WTC11 (cell line): ENCODE data around the gene PAPOLA. TPM values are rescaled to one million over a fixed set of nuclear protein-coding genes. Genes with fewer than 3 reads are reported as not detected.

Experiments used
- ATAC-seq: fragments of 200-7000 bp; cut with Tn5 transposase; 2 replicates; pipeline ENCODE4 v1.10.0; 2021; ENCODE audit warnings: mild to moderate bottlenecking, moderate library complexity
- CTCF ChIA-PET: fragments of 300-600 bp; sonication (Branson Sonifier 250); formaldehyde crosslinking; loops from one replicate; lab custom pipeline; 2021; ENCODE audit warnings: antibody characterized with exemption; lab: Charles Lee
- POLR2A ChIA-PET: fragments of 350-600 bp; sonication (Branson Sonifier 250); formaldehyde crosslinking; loops from one replicate; lab custom pipeline; 2021; ENCODE audit warnings: antibody characterized with exemption; lab: Charles Lee
- DNase-seq: peaks from one replicate; pipeline ENCODE4 v3.0.0; 2021; ENCODE audit warnings: low spot score
- H3K27ac Mint-ChIP-seq: 2 replicates; pipeline ENCODE4 v1.8.0; 2021; ENCODE audit warnings: mixed read lengths
- H3K27me3 Mint-ChIP-seq: 2 replicates; pipeline ENCODE4 v1.8.0; 2021; ENCODE audit warnings: low read depth, mild to moderate bottlenecking, moderate library complexity, mixed read lengths
- H3K36me3 Mint-ChIP-seq: 2 replicates; pipeline ENCODE4 v1.8.0; 2021; ENCODE audit warnings: mixed read lengths
- H3K4me1 Mint-ChIP-seq: 2 replicates; pipeline ENCODE4 v1.8.0; 2022; ENCODE audit warnings: mixed read lengths
- H3K4me3 Mint-ChIP-seq: 2 replicates; pipeline ENCODE4 v1.8.0; 2021; ENCODE audit warnings: mild to moderate bottlenecking, moderate library complexity, mixed read lengths
- H3K9me3 Mint-ChIP-seq: 2 replicates; pipeline ENCODE4 v1.8.0; 2021; ENCODE audit warnings: mixed read lengths
- ATF1 ChIP-seq: sonication (generic); formaldehyde crosslinking; IDR thresholded peaks from 2 replicates; pipeline ENCODE4 v1.8.1; 2023; ENCODE audit warnings: mild to moderate bottlenecking, moderate library complexity, missing genetic modification reagents
- CREM ChIP-seq: sonication (generic); formaldehyde crosslinking; IDR thresholded peaks from 2 replicates; pipeline ENCODE4 v1.8.1; 2022; ENCODE audit warnings: mild to moderate bottlenecking, missing genetic modification reagents, moderate library complexity
- FOXK1 ChIP-seq: sonication (generic); formaldehyde crosslinking; IDR thresholded peaks from 2 replicates; pipeline ENCODE4 v1.8.0; 2022; ENCODE audit warnings: mild to moderate bottlenecking, moderate library complexity, missing genetic modification reagents
- GABPB1 ChIP-seq: sonication (generic); formaldehyde crosslinking; IDR thresholded peaks from 2 replicates; pipeline ENCODE4 v1.8.1; 2023; ENCODE audit warnings: mild to moderate bottlenecking, missing genetic modification reagents
- MXD4 ChIP-seq: fragments of 250-450 bp; sonication (Bioruptor Pico); IDR thresholded peaks from 2 replicates; pipeline ENCODE4 v1.8.0; 2021; ENCODE audit warnings: mild to moderate bottlenecking, moderate library complexity, borderline replicate concordance
- MYBL2 ChIP-seq: sonication (generic); formaldehyde crosslinking; IDR thresholded peaks from 2 replicates; pipeline ENCODE4 v1.8.1; 2023; ENCODE audit warnings: mild to moderate bottlenecking, moderate library complexity, missing genetic modification reagents
- NFE2L1 ChIP-seq: sonication (generic); formaldehyde crosslinking; IDR thresholded peaks from 2 replicates; pipeline ENCODE4 v1.8.1; 2023; ENCODE audit warnings: missing genetic modification reagents
- NFYB ChIP-seq: sonication (generic); formaldehyde crosslinking; conservative IDR thresholded peaks from 2 replicates; pipeline ENCODE4 v1.8.0; 2022; ENCODE audit warnings: low read depth, missing genetic modification reagents
- PRRX2 ChIP-seq: fragments of 250-450 bp; sonication (Bioruptor Pico); IDR thresholded peaks from 2 replicates; pipeline ENCODE4 v1.8.0; 2021; ENCODE audit warnings: mild to moderate bottlenecking
- SMAD4 ChIP-seq: sonication (generic); formaldehyde crosslinking; IDR thresholded peaks from 2 replicates; pipeline ENCODE4 v1.8.0; 2022; ENCODE audit warnings: mild to moderate bottlenecking, missing genetic modification reagents
- ZNF423 ChIP-seq: fragments of 250-450 bp; sonication (Bioruptor Pico); IDR thresholded peaks from 2 replicates; pipeline ENCODE4 v2.1.2; 2022; ENCODE audit warnings: mild to moderate bottlenecking, moderate library complexity
- total RNA-seq: library from RNA; stranded (reverse); gene quantifications from 3 replicates; pipeline ENCODE4 v1.2.3, GENCODE V29; 2021
- TF ChIP-seq, protein P1 (sequence below): sonication (generic); formaldehyde crosslinking; IDR thresholded peaks from 2 replicates; pipeline ENCODE4 v1.8.1; 2023; ENCODE audit warnings: mild to moderate bottlenecking, moderate library complexity, missing genetic modification reagents
- TF ChIP-seq, protein P2 (sequence below): sonication (generic); formaldehyde crosslinking; IDR thresholded peaks from 2 replicates; pipeline ENCODE4 v1.8.0; 2022; ENCODE audit warnings: mild to moderate bottlenecking, missing genetic modification reagents
- TF ChIP-seq, protein P3 (sequence below): sonication (generic); formaldehyde crosslinking; IDR thresholded peaks from 2 replicates; pipeline ENCODE4 v1.8.1; 2023; ENCODE audit warnings: mild to moderate bottlenecking, missing genetic modification reagents
- TF ChIP-seq, protein P4 (sequence below): sonication (generic); formaldehyde crosslinking; IDR thresholded peaks from 2 replicates; pipeline ENCODE4 v1.8.0; 2023; ENCODE audit warnings: missing genetic modification reagents
- TF ChIP-seq, protein P5 (sequence below): fragments of 250-450 bp; sonication (Bioruptor Pico); conservative IDR thresholded peaks from 2 replicates; pipeline ENCODE4 v1.9.0; 2021; ENCODE audit warnings: mild to moderate bottlenecking

Gene PAPOLA
- total RNA-seq, 1 experiment from 2014 or later: 210 TPM

DNA sequence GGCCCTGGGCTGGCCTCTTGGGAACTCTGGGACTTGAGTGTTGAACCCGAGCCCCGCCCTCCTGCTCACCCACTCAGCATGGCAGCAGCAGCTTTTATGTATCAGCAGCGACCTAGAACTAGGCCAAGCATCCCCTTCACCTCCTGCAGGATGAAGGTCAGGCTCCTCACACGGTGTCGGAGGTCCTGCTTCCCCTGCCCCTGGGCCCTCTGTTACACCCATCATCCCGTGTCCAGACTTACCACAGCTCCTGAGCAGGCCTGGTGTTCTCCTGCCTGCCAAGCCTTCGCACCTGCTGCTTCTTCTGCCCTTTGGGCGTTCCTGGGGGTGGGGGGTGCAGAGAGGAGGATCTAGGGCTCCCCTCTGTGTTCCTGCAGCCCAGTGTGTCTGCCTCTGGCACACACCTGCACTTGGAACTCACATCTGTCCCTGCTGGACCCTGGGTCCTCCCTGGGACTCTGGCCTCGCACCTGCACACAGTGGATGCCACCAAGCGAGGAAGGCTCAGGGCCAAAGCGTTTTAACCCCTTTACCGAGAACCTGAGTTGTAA is 80.3 kb downstream of the PAPOLA start:
- ChIA-PET CTCF (interaction anchor here (0.8 to 6.5 kb wide), 4 partner anchors 83 to 270 kb away, joined by 3 to 57 read pairs (median 16); no protein-coding TSS in a partner anchor), POLR2A (no interaction called here)
- ATAC-seq: no peak
- TF ChIP-seq ZNF423 (CRISPR knock-in tag) (no peak), CREM (0 out of 2 replicates have a peak, but pooled peaks have one; percentile 13)
- TF ChIP-seq, protein P1, sequence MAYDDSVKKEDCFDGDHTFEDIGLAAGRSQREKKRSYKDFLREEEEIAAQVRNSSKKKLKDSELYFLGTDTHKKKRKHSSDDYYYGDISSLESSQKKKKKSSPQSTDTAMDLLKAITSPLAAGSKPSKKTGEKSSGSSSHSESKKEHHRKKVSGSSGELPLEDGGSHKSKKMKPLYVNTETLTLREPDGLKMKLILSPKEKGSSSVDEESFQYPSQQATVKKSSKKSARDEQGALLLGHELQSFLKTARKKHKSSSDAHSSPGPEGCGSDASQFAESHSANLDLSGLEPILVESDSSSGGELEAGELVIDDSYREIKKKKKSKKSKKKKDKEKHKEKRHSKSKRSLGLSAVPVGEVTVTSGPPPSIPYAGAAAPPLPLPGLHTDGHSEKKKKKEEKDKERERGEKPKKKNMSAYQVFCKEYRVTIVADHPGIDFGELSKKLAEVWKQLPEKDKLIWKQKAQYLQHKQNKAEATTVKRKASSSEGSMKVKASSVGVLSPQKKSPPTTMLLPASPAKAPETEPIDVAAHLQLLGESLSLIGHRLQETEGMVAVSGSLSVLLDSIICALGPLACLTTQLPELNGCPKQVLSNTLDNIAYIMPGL: no peak
- Mint-ChIP-seq H3K27me3 (no peaks in the 10 kb centered on the region), H3K27ac (no peak overlapping the region), H3K4me3 (no peak overlapping the region), H3K36me3 (no peaks in the 10 kb centered on the region), H3K9me3 (no peaks in the 10 kb centered on the region), H3K4me1 (peaks cover 40% of the 10 kb centered on the region)
- DNase-seq: no peak

DNA sequence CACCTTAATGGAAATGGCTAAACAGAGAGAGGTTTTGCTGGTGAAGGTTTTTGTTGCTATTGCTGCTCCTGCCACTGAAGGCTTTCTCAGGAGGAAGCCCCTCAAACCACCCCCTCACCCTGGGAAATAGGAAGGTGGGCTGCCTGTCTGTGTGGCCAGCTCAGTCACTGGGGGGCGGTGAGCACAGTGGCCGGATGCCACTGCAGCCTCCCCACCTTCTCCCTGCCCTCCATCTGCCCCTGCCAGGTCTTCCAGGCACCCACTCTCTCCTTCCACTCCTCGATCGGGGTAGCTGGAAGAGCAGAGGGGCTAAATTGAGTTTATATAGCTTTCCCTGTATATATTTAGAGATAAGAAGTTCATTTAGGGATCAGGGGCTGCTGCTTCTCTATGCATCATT is 80.8 kb downstream of the PAPOLA start:
- Mint-ChIP-seq H3K27ac (no peak overlapping the region), H3K4me3 (no peak overlapping the region), H3K27me3 (no peaks in the 10 kb centered on the region)
- ATAC-seq: no peak
- POLR2A ChIA-PET: no interaction called here
- no peak for TF ChIP-seq NFE2L1 (CRISPR knock-in tag)
- TF ChIP-seq MYBL2 (CRISPR knock-in tag): no peak
- TF ChIP-seq, all 79 proteins: peak for 0
- CTCF ChIA-PET: interaction anchor here (2.6 to 6.5 kb wide), 3 partner anchors 83 to 269 kb away, joined by 11 to 57 read pairs (median 22); no protein-coding TSS in a partner anchor
- Mint-ChIP-seq H3K9me3 (no peaks in the 10 kb centered on the region), H3K36me3 (no peaks in the 10 kb centered on the region), H3K4me1 (peaks cover 40% of the 10 kb centered on the region)
- DNase-seq: no peak

DNA sequence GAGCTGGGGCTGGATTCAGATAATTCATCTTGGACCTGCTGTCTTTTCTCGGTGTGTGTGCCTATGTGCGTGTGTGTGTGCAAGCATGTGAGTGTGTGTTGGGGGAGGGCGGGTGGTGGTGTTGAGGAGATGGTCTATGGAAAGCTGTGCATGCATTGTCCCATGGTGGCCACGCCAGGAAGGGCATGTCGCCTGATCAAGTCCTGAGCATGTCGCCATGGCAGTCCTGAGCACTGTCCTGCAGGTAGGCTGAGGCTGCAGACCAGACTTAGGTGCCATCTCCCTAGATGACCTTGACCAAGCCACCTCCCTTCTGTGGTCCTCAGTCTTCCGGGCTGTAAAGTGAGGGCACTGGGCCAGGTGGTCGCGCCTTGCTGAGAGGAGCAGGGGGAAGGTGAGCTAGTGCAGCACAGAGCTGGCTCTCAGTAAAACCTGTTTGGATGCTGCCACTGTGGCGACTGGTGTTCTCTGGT is 81.4 kb downstream of the PAPOLA start:
- H3K36me3 Mint-ChIP-seq: no peaks in the 10 kb centered on the region
- no peak overlapping the region for H3K4me3 Mint-ChIP-seq
- peaks cover 42% of the 10 kb centered on the region for H3K4me1 Mint-ChIP-seq
- POLR2A ChIA-PET: no interaction called here
- DNase-seq (no peak), ATAC-seq (no peak)
- H3K27me3 Mint-ChIP-seq: no peaks in the 10 kb centered on the region
- H3K9me3 Mint-ChIP-seq: no peaks in the 10 kb centered on the region
- TF ChIP-seq, protein P2, sequence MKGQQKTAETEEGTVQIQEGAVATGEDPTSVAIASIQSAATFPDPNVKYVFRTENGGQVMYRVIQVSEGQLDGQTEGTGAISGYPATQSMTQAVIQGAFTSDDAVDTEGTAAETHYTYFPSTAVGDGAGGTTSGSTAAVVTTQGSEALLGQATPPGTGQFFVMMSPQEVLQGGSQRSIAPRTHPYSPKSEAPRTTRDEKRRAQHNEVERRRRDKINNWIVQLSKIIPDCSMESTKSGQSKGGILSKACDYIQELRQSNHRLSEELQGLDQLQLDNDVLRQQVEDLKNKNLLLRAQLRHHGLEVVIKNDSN (CRISPR knock-in tag): no peak
- TF ChIP-seq, protein P3, sequence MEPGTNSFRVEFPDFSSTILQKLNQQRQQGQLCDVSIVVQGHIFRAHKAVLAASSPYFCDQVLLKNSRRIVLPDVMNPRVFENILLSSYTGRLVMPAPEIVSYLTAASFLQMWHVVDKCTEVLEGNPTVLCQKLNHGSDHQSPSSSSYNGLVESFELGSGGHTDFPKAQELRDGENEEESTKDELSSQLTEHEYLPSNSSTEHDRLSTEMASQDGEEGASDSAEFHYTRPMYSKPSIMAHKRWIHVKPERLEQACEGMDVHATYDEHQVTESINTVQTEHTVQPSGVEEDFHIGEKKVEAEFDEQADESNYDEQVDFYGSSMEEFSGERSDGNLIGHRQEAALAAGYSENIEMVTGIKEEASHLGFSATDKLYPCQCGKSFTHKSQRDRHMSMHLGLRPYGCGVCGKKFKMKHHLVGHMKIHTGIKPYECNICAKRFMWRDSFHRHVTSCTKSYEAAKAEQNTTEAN (CRISPR knock-in tag): no peak
- no peak for TF ChIP-seq ATF1 (CRISPR knock-in tag)
- TF ChIP-seq, all 79 proteins: peak for 0
- CTCF ChIA-PET: interaction anchor here (1.0 to 6.5 kb wide), 7 partner anchors 82 to 269 kb away, joined by 3 to 57 read pairs (median 7); no protein-coding TSS in a partner anchor
- no peak overlapping the region for H3K27ac Mint-ChIP-seq

DNA sequence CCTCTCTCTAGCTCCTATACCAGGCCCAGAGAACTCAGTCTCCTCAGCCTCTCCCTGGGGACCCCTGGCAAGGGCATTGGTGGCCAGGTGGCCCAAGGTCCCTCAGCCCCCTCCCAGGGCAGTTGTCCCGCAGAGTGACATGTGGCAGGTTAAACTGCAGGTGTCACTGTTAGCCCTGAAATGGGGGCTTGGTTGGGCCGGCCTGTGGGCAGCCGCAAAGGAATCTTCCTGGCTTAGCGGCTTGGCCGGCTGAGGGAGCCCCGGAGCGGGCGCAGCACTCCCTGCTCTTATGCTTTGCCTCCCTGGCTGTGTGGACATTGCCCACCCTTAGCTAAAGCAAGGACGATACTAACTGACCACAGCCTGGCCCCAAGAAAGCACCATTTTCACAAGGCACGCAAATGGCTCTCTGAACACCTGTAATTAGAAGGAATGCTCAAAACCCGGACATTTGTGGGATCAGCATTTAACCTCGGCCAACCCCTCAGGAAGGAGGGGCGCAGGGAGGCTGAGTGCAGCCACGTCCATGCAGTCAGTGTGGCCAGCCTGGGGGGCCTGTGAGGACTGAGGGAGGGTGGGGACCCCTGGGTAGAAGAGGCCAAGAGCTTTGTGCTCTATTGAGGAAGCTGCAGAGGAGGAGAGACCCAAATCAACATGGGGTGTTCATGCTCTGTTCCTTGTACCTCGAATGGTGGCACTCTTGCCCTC is 82.2 kb downstream of the PAPOLA start:
- no peak overlapping the region for H3K4me3 Mint-ChIP-seq
- H3K9me3 Mint-ChIP-seq: no peaks in the 10 kb centered on the region
- peak; percentile 91 for ATAC-seq
- POLR2A ChIA-PET: no interaction called here
- DNase-seq: peak; percentile 86
- CTCF ChIA-PET: interaction anchor here (0.6 to 6.5 kb wide), 10 partner anchors 41 to 521 kb away, joined by 3 to 57 read pairs (median 3); no protein-coding TSS in a partner anchor
- no peak overlapping the region for H3K27ac Mint-ChIP-seq
- peaks cover 44% of the 10 kb centered on the region for H3K4me1 Mint-ChIP-seq
- no peaks in the 10 kb centered on the region for H3K36me3 Mint-ChIP-seq
- H3K27me3 Mint-ChIP-seq: no peaks in the 10 kb centered on the region
- TF ChIP-seq NFYB (CRISPR knock-in tag): no peak
- TF ChIP-seq, protein P4, sequence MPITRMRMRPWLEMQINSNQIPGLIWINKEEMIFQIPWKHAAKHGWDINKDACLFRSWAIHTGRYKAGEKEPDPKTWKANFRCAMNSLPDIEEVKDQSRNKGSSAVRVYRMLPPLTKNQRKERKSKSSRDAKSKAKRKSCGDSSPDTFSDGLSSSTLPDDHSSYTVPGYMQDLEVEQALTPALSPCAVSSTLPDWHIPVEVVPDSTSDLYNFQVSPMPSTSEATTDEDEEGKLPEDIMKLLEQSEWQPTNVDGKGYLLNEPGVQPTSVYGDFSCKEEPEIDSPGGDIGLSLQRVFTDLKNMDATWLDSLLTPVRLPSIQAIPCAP (CRISPR knock-in tag): no peak
- no peak for TF ChIP-seq MYBL2 (CRISPR knock-in tag)
- TF ChIP-seq, protein P5, sequence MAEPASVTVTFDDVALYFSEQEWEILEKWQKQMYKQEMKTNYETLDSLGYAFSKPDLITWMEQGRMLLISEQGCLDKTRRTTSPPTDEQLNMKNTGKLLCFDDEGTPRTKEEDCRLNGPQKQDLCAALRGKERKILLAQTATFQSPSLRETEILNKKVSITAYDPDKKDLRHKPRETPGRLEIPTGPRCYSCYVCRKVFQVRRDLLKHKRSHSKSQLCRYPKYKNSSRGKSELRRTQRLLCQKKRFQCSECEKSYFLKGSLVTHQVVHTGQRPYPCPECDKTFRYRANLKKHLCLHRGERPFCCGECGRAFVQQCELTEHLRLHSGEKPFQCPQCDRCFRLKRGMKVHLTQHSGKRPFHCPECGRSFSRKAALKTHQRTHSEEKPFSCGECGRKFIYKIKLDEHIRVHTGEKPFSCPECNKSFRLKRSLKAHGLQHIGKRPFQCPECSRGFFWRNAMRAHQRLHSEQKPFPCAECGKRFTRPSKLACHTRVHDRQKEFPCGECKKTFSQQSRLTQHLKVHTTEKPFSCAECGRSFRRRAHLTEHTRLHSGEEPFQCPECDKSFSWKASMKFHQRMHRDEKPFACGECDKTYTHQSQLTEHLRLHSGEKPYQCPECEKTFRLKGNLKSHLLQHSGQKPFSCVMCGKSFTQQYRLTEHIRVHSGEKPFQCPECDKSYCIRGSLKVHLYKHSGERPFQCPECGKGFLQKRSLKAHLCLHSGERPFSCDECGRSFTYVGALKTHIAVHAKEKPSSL (CRISPR knock-in tag): no peak
- TF ChIP-seq, protein P1: no peak
- TF ChIP-seq MXD4 (CRISPR knock-in tag): no peak
- no peak for TF ChIP-seq SMAD4 (CRISPR knock-in tag)
- TF ChIP-seq GABPB1 (CRISPR knock-in tag): no peak
- no peak for TF ChIP-seq PRRX2 (CRISPR knock-in tag)
- peak; percentile 45; the same call in 1 of the 2 replicates for TF ChIP-seq FOXK1
- no peak for TF ChIP-seq ATF1 (CRISPR knock-in tag)
